ENCODE results near the gene DENND5A. TPM values are rescaled to one million over a fixed set of nuclear protein-coding genes. Genes with fewer than 3 reads are reported as not detected.

DENND5A gene
- polyA plus RNA-seq, 3 donors: 24.4 to 291 (median 37.5) TPM

DNA sequence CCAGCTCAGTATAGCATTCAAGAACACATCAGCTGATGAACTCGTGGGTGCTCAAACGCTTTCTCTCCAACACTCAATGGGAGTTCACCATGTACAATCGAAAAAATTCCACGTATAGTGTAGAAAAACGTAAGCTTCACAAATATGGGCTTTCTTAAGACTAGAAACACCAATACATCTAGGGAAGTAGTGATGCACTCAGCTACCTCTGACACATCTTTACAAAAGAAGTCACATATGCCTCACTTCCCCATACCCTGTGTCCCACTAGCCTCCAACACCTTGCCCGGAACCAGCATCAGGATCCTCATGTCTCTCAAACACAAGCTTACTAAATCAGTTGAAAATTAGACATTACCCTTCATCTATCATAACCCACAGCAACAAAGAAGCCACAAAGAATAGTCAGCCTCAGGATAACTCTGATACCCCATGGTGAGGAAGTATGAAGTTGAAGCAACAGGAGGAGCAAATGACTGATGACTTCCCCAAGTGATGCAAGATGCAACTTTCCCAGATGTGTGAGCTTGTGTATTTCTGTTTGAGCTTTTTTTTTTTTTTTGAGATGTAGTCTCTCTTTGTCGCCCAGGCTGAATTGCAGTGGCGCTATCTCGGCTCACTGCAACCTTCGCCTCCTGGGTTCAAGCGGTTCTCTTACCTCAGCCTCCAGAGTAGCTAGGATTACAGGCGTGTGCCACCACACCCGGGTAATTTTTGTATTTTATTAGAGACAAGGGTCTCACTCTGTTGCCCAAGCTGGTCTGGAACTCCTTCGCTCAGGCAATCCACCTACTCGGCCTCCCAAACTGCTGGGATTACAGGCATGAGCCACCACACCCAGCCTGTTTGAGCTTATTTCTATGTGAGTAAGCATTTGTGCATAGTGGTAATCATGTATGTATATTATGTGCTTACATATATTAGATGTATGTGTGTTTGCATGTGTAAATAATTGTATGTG, 8.5 kb upstream of the DENND5A start:
- peak overlapping the region in 1 of 3 experiments; percentile 30 for H3K4me3 ChIP-seq (replicated peaks in 1 of 3; ENCODE audit: low read depth in 2 of 3, low read length in 3 of 3)
- H3K79me2 ChIP-seq (ENCODE audit: insufficient read depth, low read length): no peaks in the 10 kb centered on the region
- no peaks in the 10 kb centered on the region for H3K27me3 Mint-ChIP-seq (ENCODE audit: low read depth in 3 of 3)
- H3K27ac Mint-ChIP-seq: peak overlapping the region; percentile 97 to 100 (median 99)
- TF ChIP-seq, protein P1, sequence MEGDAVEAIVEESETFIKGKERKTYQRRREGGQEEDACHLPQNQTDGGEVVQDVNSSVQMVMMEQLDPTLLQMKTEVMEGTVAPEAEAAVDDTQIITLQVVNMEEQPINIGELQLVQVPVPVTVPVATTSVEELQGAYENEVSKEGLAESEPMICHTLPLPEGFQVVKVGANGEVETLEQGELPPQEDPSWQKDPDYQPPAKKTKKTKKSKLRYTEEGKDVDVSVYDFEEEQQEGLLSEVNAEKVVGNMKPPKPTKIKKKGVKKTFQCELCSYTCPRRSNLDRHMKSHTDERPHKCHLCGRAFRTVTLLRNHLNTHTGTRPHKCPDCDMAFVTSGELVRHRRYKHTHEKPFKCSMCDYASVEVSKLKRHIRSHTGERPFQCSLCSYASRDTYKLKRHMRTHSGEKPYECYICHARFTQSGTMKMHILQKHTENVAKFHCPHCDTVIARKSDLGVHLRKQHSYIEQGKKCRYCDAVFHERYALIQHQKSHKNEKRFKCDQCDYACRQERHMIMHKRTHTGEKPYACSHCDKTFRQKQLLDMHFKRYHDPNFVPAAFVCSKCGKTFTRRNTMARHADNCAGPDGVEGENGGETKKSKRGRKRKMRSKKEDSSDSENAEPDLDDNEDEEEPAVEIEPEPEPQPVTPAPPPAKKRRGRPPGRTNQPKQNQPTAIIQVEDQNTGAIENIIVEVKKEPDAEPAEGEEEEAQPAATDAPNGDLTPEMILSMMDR (IDR thresholded peaks at IDR 0.05): no peak
- no peaks in the 10 kb centered on the region for H4K20me1 ChIP-seq (ENCODE audit: insufficient read depth, low read length)
- no peaks in the 10 kb centered on the region for H3K9me3 ChIP-seq (replicated peaks in 1 of 2; ENCODE audit: control insufficient read depth in 1 of 2, insufficient read depth in 1 of 2, low read length in 2 of 2)
- peak; percentile 94 to 99 (median 96) for DNase-seq
- H3K4me2 ChIP-seq (replicated peaks; ENCODE audit: extremely low read depth, low read length, poor library complexity, severe bottlenecking): peak overlapping the region; percentile 43
- peak overlapping the region; percentile 38 for H2AFZ ChIP-seq (ENCODE audit: insufficient read depth, low read depth, low read length, poor library complexity, severe bottlenecking)
- no peaks in the 10 kb centered on the region for H3K9me3 Mint-ChIP-seq
- peak overlapping the region; percentile 45 to 68 for H3K4me3 Mint-ChIP-seq
- H3K36me3 ChIP-seq (replicated peaks in 1 of 2; ENCODE audit: control insufficient read depth in 1 of 2, insufficient read depth in 2 of 2, low read length in 2 of 2): no peaks in the 10 kb centered on the region
- intact Hi-C loops (cut with micrococcal nuclease): loop anchor here in 1 of 2 donors (1.0 kb wide), 1 partner anchor 9 kb away; no protein-coding TSS in a partner anchor
- 80% methylated on average over 3 of the region's 15 CpGs for WGBS (ENCODE audit: insufficient coverage)
- H3K27ac ChIP-seq (ENCODE audit: low read depth in 1 of 2, low read length in 2 of 2): peak overlapping the region; percentile 89 to 94
- H3K4me1 ChIP-seq (ENCODE audit: control insufficient read depth in 1 of 2, insufficient read depth in 2 of 2, low read length in 2 of 2): peaks cover 20 to 24% of the 10 kb centered on the region in 2 donors
- peak overlapping the region; percentile 44 for H3K9ac ChIP-seq (ENCODE audit: insufficient read depth, low read length, poor library complexity, severe bottlenecking)
- H3K4me1 Mint-ChIP-seq: peaks cover 23% of the 10 kb centered on the region
- no peaks in the 10 kb centered on the region for H3K27me3 ChIP-seq (ENCODE audit: control insufficient read depth in 2 of 2, insufficient read depth in 2 of 2, low read length in 2 of 2)
- H3K36me3 Mint-ChIP-seq: peaks cover 0 to 2% of the 10 kb centered on the region in 2 donors

- peaks cover 25% of the 10 kb centered on the region for H3K4me1 Mint-ChIP-seq
- H3K9me3 Mint-ChIP-seq: no peaks in the 10 kb centered on the region
- no peak overlapping the region for H2AFZ ChIP-seq (ENCODE audit: insufficient read depth, low read depth, low read length, poor library complexity, severe bottlenecking)
- H3K4me1 ChIP-seq (ENCODE audit: control insufficient read depth in 1 of 2, insufficient read depth in 2 of 2, low read length in 2 of 2): peaks cover 27 to 32% of the 10 kb centered on the region in 2 donors
- intact Hi-C loops (cut with micrococcal nuclease): no loop called here
- peaks cover 3% of the 10 kb centered on the region for H3K79me2 ChIP-seq (ENCODE audit: insufficient read depth, low read length)
- H3K36me3 Mint-ChIP-seq: peaks cover 0 to under 1% of the 10 kb centered on the region in 2 donors
- H3K27me3 Mint-ChIP-seq (ENCODE audit: low read depth in 3 of 3): peaks cover 0 to 15% (median 7%) of the 10 kb centered on the region in 3 donors
- H4K20me1 ChIP-seq (ENCODE audit: insufficient read depth, low read length): no peaks in the 10 kb centered on the region
- no peaks in the 10 kb centered on the region for H3K9me3 ChIP-seq (replicated peaks in 1 of 2; ENCODE audit: control insufficient read depth in 1 of 2, insufficient read depth in 1 of 2, low read length in 2 of 2)
- H3K9ac ChIP-seq (ENCODE audit: insufficient read depth, low read length, poor library complexity, severe bottlenecking): no peak overlapping the region
- H3K4me2 ChIP-seq (replicated peaks; ENCODE audit: extremely low read depth, low read length, poor library complexity, severe bottlenecking): no peak overlapping the region
- H3K4me3 ChIP-seq (replicated peaks in 1 of 3; ENCODE audit: low read depth in 2 of 3, low read length in 3 of 3): no peak overlapping the region
- H3K27ac ChIP-seq (ENCODE audit: low read depth in 1 of 2, low read length in 2 of 2): no peak overlapping the region
- no peak for DNase-seq
- WGBS (ENCODE audit: insufficient coverage): no CpG with 5 or more reads among the region's 2 CpGs
- H3K4me3 Mint-ChIP-seq: no peak overlapping the region
- H3K36me3 ChIP-seq (replicated peaks in 1 of 2; ENCODE audit: control insufficient read depth in 1 of 2, insufficient read depth in 2 of 2, low read length in 2 of 2): no peaks in the 10 kb centered on the region
- no peak overlapping the region for H3K27ac Mint-ChIP-seq
- H3K27me3 ChIP-seq (ENCODE audit: control insufficient read depth in 2 of 2, insufficient read depth in 2 of 2, low read length in 2 of 2): no peaks in the 10 kb centered on the region
- TF ChIP-seq, protein P1 (IDR thresholded peaks at IDR 0.05): no peak
These were observed 4.4 kb upstream of the DENND5A start for GRCh38 chr11:9269492-9270013.

All from CD14-positive monocyte (primary cell).